GM10248 (cell line): ENCODE results near the gene NEK1.
"Not testable (repeated sequence)": the region's sequence is repeated elsewhere in the genome, so short reads cannot be mapped to it uniquely, and the experiment has no call there.

Experiments used
- CTCF ChIA-PET: fragments of 300-600 bp; sonication (Branson Sonifier 250); formaldehyde crosslinking; extraction: SDS; loops from one replicate; lab custom pipeline; 2021; ENCODE audit warnings: antibody characterized with exemption; lab: Yijun Ruan, JAX
- POLR2A ChIA-PET: fragments of 350-650 bp; sonication (Branson Sonifier 250); formaldehyde crosslinking; extraction: SDS; loops from one replicate; lab custom pipeline; 2020; ENCODE audit warnings: antibody characterized with exemption; lab: Yijun Ruan, JAX
- DNase-seq: peaks from one replicate; pipeline ENCODE4 v3.0.0; 2012; ENCODE audit errors: extremely low spot score
- TF ChIP-seq, protein P1 (sequence below): IDR thresholded peaks from 2 replicates; pipeline ENCODE4 v1.5.1; 2012; ENCODE audit warnings: mild to moderate bottlenecking, low read depth; ENCODE audit errors: extremely low read depth, missing control alignments, control extremely low read depth

NEK1 gene

DNA sequence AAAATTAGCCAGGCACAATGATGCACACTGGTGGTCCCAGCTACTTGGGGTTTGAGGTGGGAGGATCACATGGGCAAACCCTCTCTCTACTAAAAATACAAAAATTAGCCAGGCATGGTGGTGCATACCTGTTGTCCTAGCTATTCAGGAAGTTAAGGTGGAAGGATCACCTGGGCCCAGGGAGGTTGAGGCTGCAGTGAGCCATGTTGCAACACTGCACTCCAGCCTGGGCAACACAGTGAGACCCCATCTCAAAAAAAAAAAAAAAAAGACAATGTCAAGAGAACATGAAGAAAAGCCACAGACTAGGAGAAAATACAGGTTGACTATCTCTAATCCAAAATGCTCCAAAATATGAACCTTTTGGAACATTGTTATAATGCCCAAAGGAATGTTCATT, 153.8 kb downstream of the NEK1 start:
- CTCF ChIA-PET, result interaction anchor here (0.6 to 0.9 kb wide), 2 partner anchors 12 to 22 kb away, joined by 3 read pairs; no protein-coding TSS in a partner anchor

DNA sequence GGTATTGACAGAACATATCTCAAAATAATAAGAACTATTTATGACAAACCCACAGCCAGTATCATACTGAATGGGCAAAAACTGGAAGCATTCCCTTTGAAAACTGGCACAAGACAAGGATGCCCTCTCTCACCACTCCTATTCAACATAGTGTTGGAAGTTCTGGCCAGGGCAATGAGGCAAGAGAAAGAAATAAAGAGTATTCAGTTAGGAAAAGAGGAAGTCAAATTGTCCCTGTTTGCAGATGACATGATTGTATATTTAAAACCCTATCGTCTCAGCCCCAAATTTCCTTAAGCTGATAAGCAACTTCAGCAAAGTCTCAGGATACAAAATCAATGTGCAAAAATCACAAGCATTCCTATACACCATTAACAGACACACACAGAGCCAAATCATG, 159.7 kb downstream of the NEK1 start:
- CTCF ChIA-PET, DNase-seq, POLR2A ChIA-PET: not testable (repeated sequence)

More for the DNA sequence above, 153.8 kb downstream of the NEK1 start:
- TF ChIP-seq, protein P1, sequence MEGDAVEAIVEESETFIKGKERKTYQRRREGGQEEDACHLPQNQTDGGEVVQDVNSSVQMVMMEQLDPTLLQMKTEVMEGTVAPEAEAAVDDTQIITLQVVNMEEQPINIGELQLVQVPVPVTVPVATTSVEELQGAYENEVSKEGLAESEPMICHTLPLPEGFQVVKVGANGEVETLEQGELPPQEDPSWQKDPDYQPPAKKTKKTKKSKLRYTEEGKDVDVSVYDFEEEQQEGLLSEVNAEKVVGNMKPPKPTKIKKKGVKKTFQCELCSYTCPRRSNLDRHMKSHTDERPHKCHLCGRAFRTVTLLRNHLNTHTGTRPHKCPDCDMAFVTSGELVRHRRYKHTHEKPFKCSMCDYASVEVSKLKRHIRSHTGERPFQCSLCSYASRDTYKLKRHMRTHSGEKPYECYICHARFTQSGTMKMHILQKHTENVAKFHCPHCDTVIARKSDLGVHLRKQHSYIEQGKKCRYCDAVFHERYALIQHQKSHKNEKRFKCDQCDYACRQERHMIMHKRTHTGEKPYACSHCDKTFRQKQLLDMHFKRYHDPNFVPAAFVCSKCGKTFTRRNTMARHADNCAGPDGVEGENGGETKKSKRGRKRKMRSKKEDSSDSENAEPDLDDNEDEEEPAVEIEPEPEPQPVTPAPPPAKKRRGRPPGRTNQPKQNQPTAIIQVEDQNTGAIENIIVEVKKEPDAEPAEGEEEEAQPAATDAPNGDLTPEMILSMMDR, result no peak
- no peak for DNase-seq
- POLR2A ChIA-PET, result no interaction called here

DNA sequence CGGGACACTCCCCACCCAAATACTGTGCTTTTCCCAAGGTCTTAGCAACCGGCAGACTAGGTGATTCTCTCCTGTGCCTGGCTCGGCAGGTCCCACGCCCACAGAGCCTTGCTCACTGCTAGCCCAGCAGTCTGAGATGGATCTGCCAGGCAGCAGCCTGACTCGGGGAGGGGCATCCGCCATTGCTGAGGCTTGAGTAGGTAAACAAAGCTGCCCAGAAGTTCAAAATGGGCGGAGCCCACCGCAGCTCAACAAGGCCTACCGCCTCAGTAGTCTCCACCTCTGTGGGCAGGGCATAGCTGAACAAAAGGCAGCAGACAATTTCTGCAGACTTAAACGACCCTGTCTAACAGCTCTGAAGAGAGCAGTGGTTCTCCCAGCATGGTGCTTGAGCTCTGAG, 163.4 kb downstream of the NEK1 start:
- CTCF ChIA-PET, result interaction anchor here (0.8 to 1.3 kb wide), 4 partner anchors 9 to 179 kb away, joined by 3 to 4 read pairs (median 4); no protein-coding TSS in a partner anchor
- DNase-seq, POLR2A ChIA-PET: not testable (repeated sequence)

DNA sequence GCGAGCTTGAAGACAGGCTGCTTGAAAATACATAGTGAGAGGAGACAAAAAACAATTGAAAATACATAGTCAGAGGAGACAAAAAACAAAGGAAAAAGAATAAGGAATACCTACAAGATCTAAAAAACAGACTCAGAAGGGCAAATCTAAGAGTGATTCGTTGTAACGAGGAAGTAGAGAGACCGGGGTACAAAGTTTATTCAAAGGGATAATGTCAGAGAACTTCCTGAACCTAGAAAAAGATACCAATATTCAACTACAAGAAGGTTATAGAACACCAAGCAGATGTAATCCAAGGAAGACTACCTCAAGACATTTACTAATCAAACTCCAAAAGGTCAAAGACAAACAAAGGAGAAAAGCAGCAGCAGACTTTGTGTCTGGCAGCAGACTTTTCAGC, 165.6 kb downstream of the NEK1 start:
- no peak for DNase-seq
- TF ChIP-seq, protein P1, result no peak
- CTCF ChIA-PET, result no interaction called here
- POLR2A ChIA-PET, result no interaction called here

DNA sequence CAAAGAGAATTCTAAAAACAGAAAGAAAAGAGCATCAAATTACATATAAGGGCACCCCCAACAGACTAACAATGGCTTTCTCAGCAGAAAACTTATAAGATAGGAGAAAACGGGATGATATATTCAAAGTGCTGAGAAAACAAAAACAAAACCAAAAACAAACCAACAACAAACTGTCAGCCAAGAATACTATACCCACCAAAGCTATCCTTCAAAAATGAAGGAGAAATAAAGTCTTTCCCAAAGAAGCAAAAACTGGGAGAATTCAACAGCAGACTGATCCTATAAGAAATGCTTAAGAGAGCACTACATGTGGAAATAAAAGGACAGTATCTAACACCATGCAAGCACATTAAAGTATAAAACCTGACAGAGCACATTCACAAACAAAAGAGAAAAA, 168.6 kb downstream of the NEK1 start:
- POLR2A ChIA-PET, result no interaction called here
- TF ChIP-seq, protein P1, result no peak
- no peak for DNase-seq
- CTCF ChIA-PET, result no interaction called here

DNA sequence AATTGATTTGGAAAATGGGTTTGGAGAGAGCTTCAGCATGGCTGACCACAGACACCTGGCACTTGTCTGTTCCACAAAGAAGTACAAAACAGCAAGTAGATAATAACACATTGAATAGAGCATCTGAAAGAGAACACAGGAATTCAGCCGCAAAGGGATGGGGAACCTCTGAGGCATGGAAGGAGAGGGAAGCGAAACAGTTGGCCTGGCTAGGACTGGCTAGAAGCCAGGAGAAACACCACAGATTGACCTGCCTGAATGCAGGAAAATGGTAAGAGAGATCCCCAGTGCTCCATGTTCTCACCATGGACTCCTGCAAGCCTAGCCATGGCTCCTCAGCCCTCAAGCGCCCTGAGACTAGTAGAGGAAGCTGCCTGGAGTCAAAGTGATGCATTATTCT, 171.9 kb downstream of the NEK1 start:
- ChIA-PET CTCF (interaction anchor here (0.6 to 1.5 kb wide), 4 partner anchors 9 to 387 kb away, joined by 3 to 4 read pairs (median 3); no protein-coding TSS in a partner anchor), POLR2A (no interaction called here)
- no peak for DNase-seq
- TF ChIP-seq, protein P1, result no peak

DNA sequence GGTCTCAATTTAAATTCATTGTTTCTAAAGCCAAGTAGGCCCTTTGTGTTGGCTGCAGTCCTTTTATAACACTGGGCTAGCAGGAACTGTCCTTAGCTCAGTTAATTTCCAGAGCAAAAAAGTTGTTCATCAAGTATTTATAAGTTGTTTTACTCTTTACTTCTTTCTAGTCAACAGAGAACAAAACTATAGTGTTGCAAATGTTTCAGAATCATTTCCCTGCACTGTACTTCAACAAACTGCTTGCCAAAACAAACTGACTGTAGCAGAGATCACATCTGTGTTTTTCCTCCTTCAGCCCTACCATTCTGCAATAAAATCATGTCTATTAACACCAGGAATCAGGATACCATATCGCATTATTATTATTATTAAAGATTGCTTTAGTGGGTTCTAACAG, 173.1 kb downstream of the NEK1 start:
- TF ChIP-seq, protein P1, result no peak
- DNase-seq, result peak; percentile 6
- ChIA-PET POLR2A (no interaction called here), CTCF (interaction anchor here (0.8 to 2.1 kb wide), 3 partner anchors 46 to 429 kb away, joined by 3 to 10 read pairs (median 4); partner anchors contain the start of gene CBR4)
